K562 (cell line): ENCODE results near the gene PIGV. TPM values are rescaled to one million over a fixed set of nuclear protein-coding genes. Genes with fewer than 3 reads are reported as not detected.

Source experiments
- ATAC-seq: fragments of 200-7000 bp; cut with Tn5 transposase; 3 replicates; pipeline ENCODE4 v1.9.1; 2020; ENCODE audit warnings: moderate library complexity
- BruUV-seq: library from RNA; stranded (reverse); fragments of 400-500 nt; replicated peaks from 2 replicates; lab custom pipeline; 2021; lab: Mats Ljungman, UMichigan
- CTCF ChIA-PET: fragments of 300-600 bp; formaldehyde crosslinking; extraction: SDS; loops from one replicate; lab custom pipeline; 2021; ENCODE audit warnings: low intra/inter-chr PET ratio; lab: Yijun Ruan, JAX
- POLR2A ChIA-PET: fragments of 300-600, 350-650 bp; sonication (Branson Sonifier 250); formaldehyde crosslinking; extraction: SDS; loops from one replicate; lab custom pipeline; 2021; ENCODE audit warnings: antibody characterized with exemption, inconsistent platforms; lab: Yijun Ruan, JAX
- DNase-seq, 4 experiments: peaks; one replicate each; pipeline versions ENCODE4 v3.0.0 to v3.0.0-alpha.2; 2011 to 2018; ENCODE audit warnings: low spot score in 3 of 4, mixed read lengths in 3 of 4; ENCODE audit errors: extremely low read depth in 1 of 4
- FAIRE-seq: peaks from 2 replicates; lab custom pipeline; 2011; peaks lifted over from hg19 to GRCh38; lab: Jason Lieb, UNC
- H2AFZ ChIP-seq: 2 replicates; pipeline ENCODE4 v1.6.0; 2011; ENCODE audit warnings: low read depth, low read length, control low read depth, inconsistent platforms
- H3K27ac ChIP-seq: fragments of 200-600 bp; 3 replicates; pipeline ENCODE4 v1.8.0; 2011; ENCODE audit warnings: low read depth, mild to moderate bottlenecking, control low read depth, inconsistent platforms, low read length, moderate library complexity, mixed read lengths; ENCODE audit errors: extremely low read depth
- H3K27me3 ChIP-seq, 2 experiments: fragments of 300-600 bp in 1 of 2; 2 replicates in 1 of 2; 3 replicates in 1 of 2; pipeline versions ENCODE4 v1.6.0 to v1.8.0; 2011; ENCODE audit warnings: inconsistent platforms in 2 of 2, low read length in 2 of 2, mild to moderate bottlenecking in 1 of 2, mixed read lengths in 1 of 2, moderate library complexity in 1 of 2; ENCODE audit not compliant: control insufficient read depth in 2 of 2, insufficient read depth in 2 of 2
- H3K36me3 ChIP-seq: fragments of 300-600 bp; 3 replicates; pipeline ENCODE4 v1.8.0; 2011; ENCODE audit warnings: mild to moderate bottlenecking, low read length, inconsistent platforms; ENCODE audit not compliant: control insufficient read depth, insufficient read depth
- H3K4me1 ChIP-seq, 2 experiments: fragments of 200-600 bp in 1 of 2; replicated peaks in 1 of 2; 2 replicates in 1 of 2; 3 replicates in 1 of 2; pipeline versions ENCODE4 v1.5.1 to v1.8.0; 2011; ENCODE audit warnings: inconsistent platforms in 2 of 2, low read length in 2 of 2, mild to moderate bottlenecking in 1 of 2, mixed read lengths in 1 of 2, moderate library complexity in 1 of 2; ENCODE audit not compliant: control insufficient read depth in 2 of 2, insufficient read depth in 2 of 2
- H3K4me2 ChIP-seq: 2 replicates; pipeline ENCODE4 v1.6.1; 2011; ENCODE audit warnings: low read length, control low read depth, inconsistent platforms, mixed read lengths; ENCODE audit not compliant: insufficient read depth
- H3K4me3 ChIP-seq: fragments of 200-600 bp; sonication (generic), shearing (Covaris generic); 2 replicates; pipeline ENCODE4 v1.5.1; 2016; ENCODE audit warnings: control low read depth, inconsistent platforms
- H3K79me2 ChIP-seq: fragments of 200-600 bp; 3 replicates; pipeline ENCODE4 v1.8.0; 2011; ENCODE audit warnings: low read length, inconsistent platforms; ENCODE audit not compliant: control insufficient read depth, insufficient read depth
- H3K9ac ChIP-seq, 2 experiments: 2 replicates each; pipeline versions ENCODE4 v1.6.0 to v1.6.1; 2011; ENCODE audit warnings: low read depth in 2 of 2, low read length in 2 of 2, control low read depth in 1 of 2, inconsistent platforms in 1 of 2, mild to moderate bottlenecking in 1 of 2, mixed read lengths in 1 of 2; ENCODE audit not compliant: insufficient read depth in 1 of 2
- H3K9me1 ChIP-seq: one replicate; pipeline ENCODE4 v1.6.0; 2011; ENCODE audit warnings: inconsistent platforms, mild to moderate bottlenecking, low read length, moderate library complexity; ENCODE audit not compliant: control insufficient read depth, insufficient read depth
- H3K9me3 ChIP-seq: replicated peaks from 2 replicates; pipeline ENCODE4 v1.5.1; 2011; ENCODE audit warnings: low read depth, low read length, inconsistent platforms; ENCODE audit not compliant: control insufficient read depth, insufficient read depth
- H4K20me1 ChIP-seq: replicated peaks from 2 replicates; pipeline ENCODE4 v1.6.1; 2011; ENCODE audit warnings: low read length, inconsistent platforms, mixed read lengths; ENCODE audit not compliant: control insufficient read depth, insufficient read depth
- AFF4 ChIP-seq: sonication (generic); formaldehyde crosslinking; IDR thresholded peaks from 2 replicates; pipeline ENCODE4 v1.8.0; 2023; ENCODE audit warnings: mild to moderate bottlenecking, missing genetic modification reagents
- CCAR2 ChIP-seq: fragments of 200-400 bp; formaldehyde crosslinking; IDR thresholded peaks from 2 replicates; pipeline ENCODE4 v1.6.1; 2017; ENCODE audit warnings: mild to moderate bottlenecking, low read depth, low read length
- DLX4 ChIP-seq: fragments of 250-450 bp; sonication (Bioruptor Pico); IDR thresholded peaks from 2 replicates; pipeline ENCODE4 v1.6.1; 2021; ENCODE audit warnings: mild to moderate bottlenecking
- FOXA1 ChIP-seq: fragments of 450-650 bp; IDR thresholded peaks from 2 replicates; pipeline ENCODE4 v1.6.1; 2016; ENCODE audit warnings: mild to moderate bottlenecking, borderline replicate concordance
- GABPB2 ChIP-seq: fragments of 250-450 bp; sonication (Bioruptor Pico); conservative IDR thresholded peaks from 2 replicates; pipeline ENCODE4 v1.5.1; 2021; ENCODE audit warnings: mild to moderate bottlenecking
- L3MBTL2 ChIP-seq: fragments of 450-650 bp; IDR thresholded peaks from 2 replicates; pipeline ENCODE4 v1.6.1; 2016; ENCODE audit warnings: mild to moderate bottlenecking, moderate library complexity
- NFE2L1 ChIP-seq: fragments of 450-650 bp; IDR thresholded peaks from 2 replicates; pipeline ENCODE4 v1.6.1; 2016; ENCODE audit warnings: missing genetic modification characterization, low read depth, mild to moderate bottlenecking, missing compliant biosample characterization, moderate library complexity, borderline replicate concordance
- PHF8 ChIP-seq: fragments of 200-600 bp; sonication (generic); IDR thresholded peaks from 2 replicates; pipeline ENCODE4 v1.6.1; 2012; ENCODE audit warnings: mixed run types, mild to moderate bottlenecking, inconsistent platforms, low read length, moderate library complexity, borderline replicate concordance
- RBBP5 ChIP-seq: fragments of 200-600 bp; sonication (generic); IDR thresholded peaks from 2 replicates; pipeline ENCODE4 v1.6.1; 2012; ENCODE audit warnings: borderline replicate concordance, mild to moderate bottlenecking, low read length, control low read depth, inconsistent platforms; ENCODE audit not compliant: insufficient read depth, poor library complexity, severe bottlenecking
- RFX1 ChIP-seq: fragments of 450-650 bp; IDR thresholded peaks from 2 replicates; pipeline ENCODE4 v1.6.1; 2016; ENCODE audit warnings: mild to moderate bottlenecking, moderate library complexity
- SNIP1 ChIP-seq: fragments of 450-650 bp; IDR thresholded peaks from 2 replicates; pipeline ENCODE4 v1.7.1; 2017; ENCODE audit warnings: low read depth, mild to moderate bottlenecking
- ZNF143 ChIP-seq: sonication (generic); formaldehyde crosslinking; IDR thresholded peaks from 2 replicates; pipeline ENCODE4 v1.9.0; 2022; ENCODE audit warnings: mild to moderate bottlenecking, missing genetic modification reagents
- ZNF217 ChIP-seq: sonication (generic); formaldehyde crosslinking; IDR thresholded peaks from 2 replicates; pipeline ENCODE4 v1.8.0; 2022; ENCODE audit warnings: mild to moderate bottlenecking, missing genetic modification reagents
- ZNF668 ChIP-seq: fragments of 250-450 bp; sonication (Bioruptor Pico); IDR thresholded peaks from 2 replicates; pipeline ENCODE4 v1.8.0; 2022; ENCODE audit warnings: mild to moderate bottlenecking, inconsistent platforms
- ZSCAN29 ChIP-seq: fragments of 450-650 bp; IDR thresholded peaks from 2 replicates; pipeline ENCODE4 v1.6.1; 2017
- WGBS: fragments of 100-300 bp; shearing (Covaris generic); methylation state at CpG from one replicate; pipeline ENCODE4 v1.1.6; 2016; ENCODE audit warnings: low coverage, mixed read lengths; ENCODE audit not compliant: insufficient coverage; ENCODE audit errors: missing lambda C conversion rate; 5-methylcytosine and 5-hydroxymethylcytosine counted together
- in situ Hi-C: fragments of 300-500 bp; cut with MboI; formaldehyde crosslinking; loops from 4 replicates; pipeline ENCODE4 v1.15.0; 2018; ENCODE audit warnings: inconsistent platforms, mixed read lengths
- intact Hi-C: fragments of 100-400 bp; cut with micrococcal nuclease; formaldehyde crosslinking; loops from 2 replicates; pipeline ENCODE4 v1.14.2; 2022
- polyA plus RNA-seq, 8 experiments: library from polyadenylated mRNA; depleted of rRNA in 4 of 8; stranded (reverse) in 5 of 8; unstranded in 3 of 8; fragments of >200 nt; fragmentation: Nextera tagmentation in 2 of 8; fragmentation: Illumina TruSeq in 1 of 8; extraction: Ambion mirVana in 2 of 8; extraction: Trizol in 1 of 8; gene quantifications; 2 replicates each; pipeline versions ENCODE4 v1.2.1 to v1.2.3, GENCODE V29; 2011 to 2014; ENCODE audit warnings: inconsistent platforms in 1 of 8, missing spikeins in 1 of 8
- total RNA-seq, 7 experiments: library from RNA; depleted of rRNA in 6 of 7; stranded (reverse); fragments of >200 nt in 6 of 7; fragmentation: Illumina TruSeq in 2 of 7; extraction: Trizol in 2 of 7; gene quantifications; 2 replicates each; pipeline versions ENCODE4 v1.2.1 to v1.2.3, GENCODE V29; 2011 to 2021; ENCODE audit warnings: low replicate concordance in 1 of 7

Gene PIGV
- total and polyA plus RNA-seq, 9 of the 15 experiments (the other 6 are each of a cell fraction or from before 2014, with no cell fraction given) = 8.4 to 21.8 (median 11.7) TPM

GRCh38 chr1:26744075-26744959 lies 43.4 kb upstream of the PIGV start:
- peak overlapping the region; percentile 82 for H3K27ac ChIP-seq
- no TSS peak for BruUV-seq
- H3K4me3 ChIP-seq = no peak overlapping the region
- TF ChIP-seq DLX4 (no peak), ZNF143 (CRISPR knock-in tag) (0 out of 2 replicates have a peak, but pooled peaks have one; percentile 44), FOXA1 (no peak), ZNF668 (CRISPR knock-in tag) (0 out of 2 replicates have a peak, but pooled peaks have one; percentile 26), ZNF217 (no peak), GABPB2 (CRISPR knock-in tag) (no peak), L3MBTL2 (peak; percentile 62; the same call in 1 of the 2 replicates), RBBP5 (peak; percentile 21), ZSCAN29 (no peak), SNIP1 (no peak), PHF8 (no peak), NFE2L1 (tag) (no peak), RFX1 (no peak), AFF4 (no peak), CCAR2 (no peak)

More at GRCh38 chr1:26744075-26744959, 43.4 kb upstream of the PIGV start:
- Histone ChIP-seq H3K36me3 (peaks cover 88% of the 10 kb centered on the region), H3K4me1 (peaks cover 13 to 27% of the 10 kb centered on the region in 2 experiments; a peak in 4 of 5 replicates), H2AFZ (no peak overlapping the region), H3K9ac (peak overlapping the region; percentile 37 to 58; a peak in 3 of 4 replicates), H3K27me3 (no peaks in the 10 kb centered on the region), H4K20me1 (0 out of 2 replicates have a peak, but pooled peaks cover 8% of the 10 kb centered on the region), H3K9me3 (no peaks in the 10 kb centered on the region), H3K9me1 (no peaks in the 10 kb centered on the region), H3K79me2 (peaks cover 91% of the 10 kb centered on the region), H3K4me2 (peak overlapping the region; percentile 69)
- CTCF ChIA-PET = no interaction called here
- peak; percentile 99 for ATAC-seq
- peak; percentile 59 to 97 (median 79) for DNase-seq
- intact Hi-C loops = loop anchor here (2.0 kb wide), 1 partner anchor 42 kb away; the partner anchor contains the start of gene PIGV
- POLR2A ChIA-PET = interaction anchor here (0.6 to 3.8 kb wide), 13 partner anchors 9 to 127 kb away, joined by 3 to 23 read pairs (median 4); no protein-coding TSS in a partner anchor
- 21% methylated on average over 8 of the region's 8 CpGs for WGBS
- FAIRE-seq = peak; percentile 99
- in situ Hi-C loops = no loop called here
